Measurements from ENCODE around the gene SCGB1A1. TPM values are rescaled to one million over a fixed set of nuclear protein-coding genes. Genes with fewer than 3 reads are reported as not detected.

The SCGB1A1 gene
- total RNA-seq, 1 donor from 2014 or later = not detected

DNA sequence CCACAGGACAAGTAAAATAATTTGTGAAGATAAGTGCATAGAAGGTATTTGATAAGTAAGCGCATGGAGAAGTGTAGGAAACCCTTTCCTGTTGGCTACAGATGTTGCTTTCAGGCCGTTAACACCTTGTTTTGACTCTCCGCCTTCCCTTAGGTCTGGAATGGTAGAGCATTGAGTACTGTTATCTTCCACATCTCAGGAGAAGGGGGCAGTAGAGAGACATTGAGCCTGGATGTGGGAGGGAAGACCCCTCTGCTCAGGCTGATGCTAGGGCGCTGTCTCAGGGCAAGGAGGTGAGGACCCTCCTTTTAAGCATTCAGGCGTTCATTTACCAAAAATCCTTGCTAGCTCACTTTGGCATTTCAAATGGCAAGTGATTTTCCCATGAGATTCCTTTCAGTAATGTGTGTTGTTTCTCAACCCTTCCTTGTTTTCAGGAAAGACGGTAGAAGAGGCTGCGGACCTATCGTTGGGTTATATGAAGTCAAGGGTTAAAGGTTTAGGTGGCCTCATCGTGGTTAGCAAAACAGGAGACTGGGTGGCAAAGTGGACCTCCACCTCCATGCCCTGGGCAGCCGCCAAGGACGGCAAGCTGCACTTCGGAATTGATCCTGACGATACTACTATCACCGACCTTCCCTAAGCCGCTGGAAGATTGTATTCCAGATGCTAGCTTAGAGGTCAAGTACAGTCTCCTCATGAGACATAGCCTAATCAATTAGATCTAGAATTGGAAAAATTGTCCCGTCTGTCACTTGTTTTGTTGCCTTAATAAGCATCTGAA, 27.0 kb upstream of the SCGB1A1 start:
- H3K9me3 Mint-ChIP-seq = no peaks in the 10 kb centered on the region
- intact Hi-C loops (cut with micrococcal nuclease) = loop anchor here (5.0 kb wide), 1 partner anchor 300 kb away; no protein-coding TSS in a partner anchor
- H3K27me3 Mint-ChIP-seq = peaks cover 2% of the 10 kb centered on the region
- no peak overlapping the region for H3K4me3 Mint-ChIP-seq
- no peak overlapping the region for H3K27ac Mint-ChIP-seq
- DNase-seq = no peak
- H3K4me1 Mint-ChIP-seq = peaks cover 13% of the 10 kb centered on the region
- no peaks in the 10 kb centered on the region for H3K36me3 Mint-ChIP-seq (ENCODE audit: low read depth)

DNA sequence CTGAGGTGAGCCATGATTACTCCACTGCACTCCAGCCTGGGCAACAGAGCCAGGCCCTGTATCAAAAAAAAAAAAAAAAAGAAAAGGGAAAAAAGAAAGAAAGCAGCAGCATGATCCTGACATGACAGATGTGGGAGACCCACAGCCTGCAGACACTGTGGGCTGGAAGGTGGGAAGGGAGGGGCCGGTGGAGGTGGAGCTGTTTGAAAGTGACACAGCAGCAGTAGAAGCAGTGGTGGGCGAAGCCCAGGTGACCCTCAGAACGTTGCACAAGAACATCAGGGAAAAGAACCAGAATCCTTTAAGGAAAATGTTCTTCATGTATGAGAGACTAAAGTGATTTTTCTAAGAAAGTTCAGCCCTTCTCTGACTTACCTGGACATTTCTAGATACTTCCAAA, 26.3 kb upstream of the SCGB1A1 start:
- Mint-ChIP-seq H3K9me3 (no peaks in the 10 kb centered on the region), H3K27me3 (peaks cover 2% of the 10 kb centered on the region), H3K27ac (no peak overlapping the region), H3K4me3 (no peak overlapping the region), H3K4me1 (peaks cover 10% of the 10 kb centered on the region), H3K36me3 (ENCODE audit: low read depth) (no peaks in the 10 kb centered on the region)
- intact Hi-C loops (cut with micrococcal nuclease) = loop anchor here (5.0 kb wide), 1 partner anchor 300 kb away; no protein-coding TSS in a partner anchor
- no peak for DNase-seq

GRCh38 chr11:62393061-62393611, 25.7 kb upstream of the SCGB1A1 start:
- DNase-seq = peak; percentile 68
- no peak overlapping the region for H3K4me3 Mint-ChIP-seq
- no peak overlapping the region for H3K27ac Mint-ChIP-seq
- no peaks in the 10 kb centered on the region for H3K36me3 Mint-ChIP-seq (ENCODE audit: low read depth)
- H3K27me3 Mint-ChIP-seq = peaks cover 2% of the 10 kb centered on the region
- peaks cover 10% of the 10 kb centered on the region for H3K4me1 Mint-ChIP-seq
- H3K9me3 Mint-ChIP-seq = no peaks in the 10 kb centered on the region
- intact Hi-C loops (cut with micrococcal nuclease) = loop anchor here (5.0 kb wide), 1 partner anchor 299 kb away; no protein-coding TSS in a partner anchor

GRCh38 chr11:62393735-62394134, 25.1 kb upstream of the SCGB1A1 start:
- no peak for DNase-seq
- Mint-ChIP-seq H3K9me3 (no peaks in the 10 kb centered on the region), H3K4me1 (peaks cover 12% of the 10 kb centered on the region), H3K4me3 (no peak overlapping the region), H3K36me3 (ENCODE audit: low read depth) (no peaks in the 10 kb centered on the region), H3K27me3 (peaks cover 2% of the 10 kb centered on the region), H3K27ac (no peak overlapping the region)
- intact Hi-C loops (cut with micrococcal nuclease) = loop anchor here (5.0 kb wide), 1 partner anchor 299 kb away; no protein-coding TSS in a partner anchor

DNA sequence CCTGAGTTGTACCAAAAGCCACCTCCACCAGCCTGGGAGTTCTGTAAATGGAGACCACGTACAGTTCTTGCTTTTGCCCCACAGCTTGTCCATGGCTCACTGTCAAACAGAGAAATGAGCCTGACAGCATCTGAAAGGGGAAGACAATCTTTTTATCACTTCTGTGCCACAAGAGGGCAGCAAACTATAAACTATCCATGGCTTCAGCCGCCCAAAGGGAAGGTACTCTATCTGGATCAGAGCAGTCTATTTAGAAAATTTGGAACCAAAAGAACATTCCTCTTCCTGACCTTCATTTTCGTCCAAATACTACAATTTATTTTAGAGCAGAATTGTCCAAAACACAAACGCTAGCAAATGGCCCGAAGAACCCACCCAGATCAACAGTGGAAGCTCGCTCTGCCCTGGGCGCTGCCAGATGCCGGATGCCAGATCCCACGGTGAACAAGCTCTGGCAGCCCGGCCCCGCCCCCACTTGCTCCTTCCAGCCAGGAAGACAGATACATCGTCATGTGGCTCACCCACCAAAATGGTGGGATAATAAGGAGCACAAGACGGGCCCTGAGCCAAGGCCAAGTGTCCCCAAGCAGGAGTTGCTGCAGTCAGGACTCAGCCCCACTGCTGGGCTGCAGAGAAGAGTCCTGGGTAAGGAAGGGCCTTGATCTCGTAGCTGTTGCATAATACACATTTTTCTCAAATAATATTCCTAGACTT, 23.9 kb upstream of the SCGB1A1 start:
- Mint-ChIP-seq H3K27ac (no peak overlapping the region), H3K4me3 (no peak overlapping the region), H3K36me3 (ENCODE audit: low read depth) (no peaks in the 10 kb centered on the region), H3K27me3 (peaks cover under 1% of the 10 kb centered on the region), H3K4me1 (peaks cover 21% of the 10 kb centered on the region), H3K9me3 (no peaks in the 10 kb centered on the region)
- intact Hi-C loops (cut with micrococcal nuclease) = loop anchor here (5.0 kb wide), 1 partner anchor 297 kb away; no protein-coding TSS in a partner anchor
- peak; percentile 88 for DNase-seq

- DNase-seq = no peak
- Mint-ChIP-seq H3K27me3 (no peaks in the 10 kb centered on the region), H3K9me3 (no peaks in the 10 kb centered on the region), H3K4me1 (peaks cover 21% of the 10 kb centered on the region), H3K4me3 (no peak overlapping the region), H3K36me3 (ENCODE audit: low read depth) (no peaks in the 10 kb centered on the region), H3K27ac (no peak overlapping the region)
- intact Hi-C loops (cut with micrococcal nuclease) = no loop called here
Observed at GRCh38 chr11:62395885-62396551, 22.8 kb upstream of the SCGB1A1 start.

- Mint-ChIP-seq H3K27me3 (no peaks in the 10 kb centered on the region), H3K36me3 (ENCODE audit: low read depth) (peaks cover 3% of the 10 kb centered on the region), H3K9me3 (no peaks in the 10 kb centered on the region), H3K27ac (no peak overlapping the region), H3K4me1 (peaks cover 37% of the 10 kb centered on the region), H3K4me3 (no peak overlapping the region)
- intact Hi-C loops (cut with micrococcal nuclease) = no loop called here
- no peak for DNase-seq
Observed at GRCh38 chr11:62398011-62398994, 20.5 kb upstream of the SCGB1A1 start.

GRCh38 chr11:62399172-62399877, 19.5 kb upstream of the SCGB1A1 start:
- peaks cover 3% of the 10 kb centered on the region for H3K36me3 Mint-ChIP-seq (ENCODE audit: low read depth)
- no peak for DNase-seq
- no peaks in the 10 kb centered on the region for H3K9me3 Mint-ChIP-seq
- H3K27ac Mint-ChIP-seq = no peak overlapping the region
- intact Hi-C loops (cut with micrococcal nuclease) = no loop called here
- no peaks in the 10 kb centered on the region for H3K27me3 Mint-ChIP-seq
- peaks cover 38% of the 10 kb centered on the region for H3K4me1 Mint-ChIP-seq
- no peak overlapping the region for H3K4me3 Mint-ChIP-seq

GRCh38 chr11:62399878-62400266, 19.0 kb upstream of the SCGB1A1 start:
- peaks cover 3% of the 10 kb centered on the region for H3K36me3 Mint-ChIP-seq (ENCODE audit: low read depth)
- H3K27ac Mint-ChIP-seq = no peak overlapping the region
- H3K4me1 Mint-ChIP-seq = peaks cover 35% of the 10 kb centered on the region
- no peaks in the 10 kb centered on the region for H3K9me3 Mint-ChIP-seq
- H3K4me3 Mint-ChIP-seq = no peak overlapping the region
- intact Hi-C loops (cut with micrococcal nuclease) = no loop called here
- no peaks in the 10 kb centered on the region for H3K27me3 Mint-ChIP-seq
- DNase-seq = no peak

DNA sequence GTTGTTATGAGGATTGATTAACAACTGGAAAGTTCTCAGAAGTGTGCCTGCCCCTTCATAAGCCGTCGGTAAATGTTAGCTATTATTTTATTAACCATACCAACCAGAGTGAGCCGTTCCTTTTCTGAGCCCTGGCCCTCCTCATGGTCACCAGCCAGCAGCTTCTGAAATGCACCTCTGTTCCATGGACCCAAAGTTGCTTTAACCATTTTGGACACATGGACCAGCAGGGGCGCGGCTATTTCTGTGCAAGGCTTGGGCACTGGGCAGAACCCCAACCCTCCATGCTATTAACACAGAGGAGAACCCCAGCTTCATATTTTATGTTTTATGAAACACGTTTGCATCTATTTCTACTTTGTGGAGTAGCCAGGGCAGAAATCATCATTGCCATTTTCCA, 18.6 kb upstream of the SCGB1A1 start:
- intact Hi-C loops (cut with micrococcal nuclease) = no loop called here
- peaks cover 33% of the 10 kb centered on the region for H3K4me1 Mint-ChIP-seq
- H3K27me3 Mint-ChIP-seq = no peaks in the 10 kb centered on the region
- no peaks in the 10 kb centered on the region for H3K9me3 Mint-ChIP-seq
- no peak overlapping the region for H3K27ac Mint-ChIP-seq
- peaks cover 3% of the 10 kb centered on the region for H3K36me3 Mint-ChIP-seq (ENCODE audit: low read depth)
- DNase-seq = no peak
- H3K4me3 Mint-ChIP-seq = no peak overlapping the region

- H3K4me3 Mint-ChIP-seq = peak overlapping the region; percentile 83
- H3K36me3 Mint-ChIP-seq (ENCODE audit: low read depth) = peaks cover 3% of the 10 kb centered on the region
- H3K9me3 Mint-ChIP-seq = no peaks in the 10 kb centered on the region
- no peaks in the 10 kb centered on the region for H3K27me3 Mint-ChIP-seq
- intact Hi-C loops (cut with micrococcal nuclease) = no loop called here
- DNase-seq = no peak
- no peak overlapping the region for H3K27ac Mint-ChIP-seq
- H3K4me1 Mint-ChIP-seq = peaks cover 33% of the 10 kb centered on the region
Observed at GRCh38 chr11:62400760-62401159, 18.1 kb upstream of the SCGB1A1 start.

DNA sequence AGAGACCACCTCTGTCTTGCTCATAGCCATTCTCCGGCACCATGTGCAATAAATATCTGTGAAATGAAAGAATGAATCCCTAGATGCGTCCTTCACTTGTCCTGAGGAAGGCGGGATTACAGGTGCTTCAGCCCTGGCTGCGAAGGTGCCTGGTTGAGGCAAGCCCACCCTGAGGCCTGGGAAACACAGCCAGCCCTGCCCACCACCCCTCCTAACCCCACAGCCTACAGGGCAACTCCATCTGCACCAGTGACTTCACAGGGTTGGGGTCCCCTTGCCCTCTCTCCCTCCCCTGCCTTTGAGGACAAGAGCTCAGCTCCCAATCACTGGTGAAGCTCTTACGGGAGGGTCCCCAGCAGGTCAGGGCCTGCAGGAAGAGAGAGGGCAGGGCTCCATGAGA, 17.5 kb upstream of the SCGB1A1 start:
- intact Hi-C loops (cut with micrococcal nuclease) = no loop called here
- no peaks in the 10 kb centered on the region for H3K9me3 Mint-ChIP-seq
- peaks cover 33% of the 10 kb centered on the region for H3K4me1 Mint-ChIP-seq
- peak overlapping the region; percentile 83 for H3K4me3 Mint-ChIP-seq
- peaks cover 3% of the 10 kb centered on the region for H3K36me3 Mint-ChIP-seq (ENCODE audit: low read depth)
- peak overlapping the region; percentile 96 for H3K27ac Mint-ChIP-seq
- no peak for DNase-seq
- H3K27me3 Mint-ChIP-seq = no peaks in the 10 kb centered on the region

All from activated CD4-positive, alpha-beta T cell treated with anti-CD3 and anti-CD28 coated beads, Interleukin-2, amount 10 ng/mL, durations not matched to agents 24 days and 14 days (primary cell).